ENCODE data around the gene HADHA.

The HADHA gene

DNA sequence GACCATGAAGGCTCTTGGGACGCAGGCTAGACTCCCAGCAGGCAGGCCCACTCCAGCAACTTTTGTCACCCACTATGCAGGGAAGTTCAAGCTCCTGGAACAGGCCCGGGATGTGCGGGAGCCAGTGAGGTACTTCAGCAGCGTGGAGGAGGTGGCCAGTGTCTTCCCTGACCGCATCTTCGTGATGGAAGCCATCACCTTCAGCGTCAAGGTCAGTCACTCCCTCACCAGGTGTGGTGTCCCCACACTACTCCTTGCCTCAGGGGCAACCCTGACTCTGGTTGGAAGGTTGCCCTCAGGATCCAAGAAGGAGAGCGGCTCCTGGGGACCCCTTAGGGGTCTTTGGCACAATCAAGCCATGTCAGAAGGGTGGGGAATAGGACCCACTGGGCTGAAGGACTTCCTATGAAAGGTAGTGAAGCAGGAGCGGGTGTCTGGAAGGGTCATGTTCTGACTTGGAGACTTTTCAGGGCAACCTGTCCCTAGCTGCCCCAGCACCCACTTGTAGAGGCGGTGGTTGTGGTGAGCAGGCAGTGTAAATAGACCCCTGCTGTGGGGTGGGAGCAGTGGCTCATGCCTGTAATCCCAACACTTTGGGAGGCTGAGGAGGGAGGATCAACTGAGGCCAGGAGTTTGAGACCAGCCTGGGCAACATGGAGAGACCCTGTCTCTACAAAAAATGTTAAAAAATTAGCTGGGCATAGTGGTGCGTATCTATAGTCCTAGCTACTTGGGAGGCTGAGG, 61.4 kb downstream of the HADHA start:
- TF ChIP-seq, protein P1, sequence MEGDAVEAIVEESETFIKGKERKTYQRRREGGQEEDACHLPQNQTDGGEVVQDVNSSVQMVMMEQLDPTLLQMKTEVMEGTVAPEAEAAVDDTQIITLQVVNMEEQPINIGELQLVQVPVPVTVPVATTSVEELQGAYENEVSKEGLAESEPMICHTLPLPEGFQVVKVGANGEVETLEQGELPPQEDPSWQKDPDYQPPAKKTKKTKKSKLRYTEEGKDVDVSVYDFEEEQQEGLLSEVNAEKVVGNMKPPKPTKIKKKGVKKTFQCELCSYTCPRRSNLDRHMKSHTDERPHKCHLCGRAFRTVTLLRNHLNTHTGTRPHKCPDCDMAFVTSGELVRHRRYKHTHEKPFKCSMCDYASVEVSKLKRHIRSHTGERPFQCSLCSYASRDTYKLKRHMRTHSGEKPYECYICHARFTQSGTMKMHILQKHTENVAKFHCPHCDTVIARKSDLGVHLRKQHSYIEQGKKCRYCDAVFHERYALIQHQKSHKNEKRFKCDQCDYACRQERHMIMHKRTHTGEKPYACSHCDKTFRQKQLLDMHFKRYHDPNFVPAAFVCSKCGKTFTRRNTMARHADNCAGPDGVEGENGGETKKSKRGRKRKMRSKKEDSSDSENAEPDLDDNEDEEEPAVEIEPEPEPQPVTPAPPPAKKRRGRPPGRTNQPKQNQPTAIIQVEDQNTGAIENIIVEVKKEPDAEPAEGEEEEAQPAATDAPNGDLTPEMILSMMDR (conservative IDR thresholded peaks at IDR 0.05; ENCODE audit: low read length) = no peak
- no peak for DNase-seq (ENCODE audit: low read depth)
- H3K4me3 ChIP-seq (ENCODE audit: low read length) = no peak overlapping the region

DNA sequence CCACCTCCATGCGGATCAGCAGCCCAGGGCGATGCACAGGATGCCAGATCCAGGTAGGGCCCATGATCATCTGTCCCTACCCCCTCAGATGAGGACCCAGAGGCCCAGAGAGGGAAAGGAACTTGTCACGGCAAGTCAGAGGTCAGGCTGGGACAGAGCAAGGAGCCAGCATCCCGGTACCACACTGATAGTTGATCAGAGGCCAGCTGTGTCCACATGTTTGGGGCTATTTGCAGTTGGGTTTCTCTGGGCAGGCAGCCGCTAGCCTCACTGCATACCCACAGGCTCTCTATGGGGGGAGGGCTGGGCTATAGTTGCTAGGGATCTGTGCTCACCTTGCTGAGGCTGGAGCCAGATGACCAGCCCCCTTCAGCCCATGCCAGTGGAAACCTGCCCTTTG, 62.0 kb downstream of the HADHA start:
- no peak overlapping the region for H3K4me3 ChIP-seq (ENCODE audit: low read length)
- DNase-seq (ENCODE audit: low read depth) = no peak
- TF ChIP-seq, protein P1 (conservative IDR thresholded peaks at IDR 0.05; ENCODE audit: low read length) = no peak

DNA sequence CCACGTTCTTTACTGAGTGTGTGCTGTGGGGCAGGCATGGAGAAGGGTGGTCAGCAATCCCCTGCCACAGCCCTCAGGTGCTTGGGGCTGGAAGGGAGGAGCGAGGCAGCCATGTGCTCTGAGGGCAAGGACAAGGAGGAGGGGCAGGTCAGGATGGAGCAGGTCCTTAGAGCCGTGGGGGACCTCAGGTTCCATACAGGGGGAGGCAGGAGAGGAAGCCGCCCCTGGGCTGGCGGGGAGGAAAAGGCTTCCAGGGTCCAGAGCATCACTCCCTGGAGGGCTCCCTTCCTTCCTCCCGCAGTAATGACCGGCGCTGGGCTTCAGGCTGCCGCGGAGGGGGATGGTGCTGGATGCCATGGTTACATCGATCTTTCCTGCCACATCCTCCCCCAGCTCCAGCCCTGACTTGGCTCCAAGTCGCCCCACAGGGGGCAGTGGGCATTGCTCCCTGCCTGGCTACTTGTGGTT, 65.0 kb downstream of the HADHA start:
- TF ChIP-seq, protein P1 (conservative IDR thresholded peaks at IDR 0.05; ENCODE audit: low read length) = no peak
- H3K4me3 ChIP-seq (ENCODE audit: low read length) = peak overlapping the region; percentile 51; the same call in 1 of the 2 replicates
- no peak for DNase-seq (ENCODE audit: low read depth)

DNA sequence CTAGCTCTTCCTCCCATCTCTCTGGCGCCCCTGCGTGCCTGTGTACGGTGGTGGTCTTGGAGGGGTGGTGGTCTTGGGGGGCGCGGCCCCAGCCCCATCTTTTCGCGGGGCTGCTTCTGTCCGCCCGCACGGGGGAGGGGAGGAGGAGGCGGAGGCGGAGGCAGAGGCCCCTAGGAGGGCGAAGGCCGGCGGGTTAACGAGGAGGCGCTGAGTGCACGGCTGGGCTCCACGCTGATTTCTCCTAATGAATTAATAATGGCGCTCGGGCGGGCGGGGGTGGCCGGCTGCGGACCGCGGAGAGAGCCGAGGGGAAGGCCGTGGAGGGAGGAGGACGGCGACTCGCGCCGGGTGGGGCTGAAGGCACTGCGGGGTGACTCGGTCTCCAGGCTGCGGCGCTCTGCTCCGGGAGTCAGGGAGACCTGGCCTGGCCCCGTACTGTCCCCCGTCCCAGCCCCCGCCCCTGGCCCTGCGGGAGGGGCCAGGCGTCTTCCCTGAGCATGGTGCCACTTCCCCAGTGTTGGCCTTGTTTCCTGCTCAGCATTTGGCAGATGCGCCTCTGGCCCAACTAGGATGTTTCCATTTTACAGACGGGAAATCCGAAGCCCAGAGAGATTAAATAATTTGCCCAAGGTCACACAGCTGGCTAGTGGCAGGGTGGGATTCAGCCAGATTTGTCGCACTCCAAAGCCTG, 65.5 kb downstream of the HADHA start:
- TF ChIP-seq, protein P1 (conservative IDR thresholded peaks at IDR 0.05; ENCODE audit: low read length) = no peak

DNA sequence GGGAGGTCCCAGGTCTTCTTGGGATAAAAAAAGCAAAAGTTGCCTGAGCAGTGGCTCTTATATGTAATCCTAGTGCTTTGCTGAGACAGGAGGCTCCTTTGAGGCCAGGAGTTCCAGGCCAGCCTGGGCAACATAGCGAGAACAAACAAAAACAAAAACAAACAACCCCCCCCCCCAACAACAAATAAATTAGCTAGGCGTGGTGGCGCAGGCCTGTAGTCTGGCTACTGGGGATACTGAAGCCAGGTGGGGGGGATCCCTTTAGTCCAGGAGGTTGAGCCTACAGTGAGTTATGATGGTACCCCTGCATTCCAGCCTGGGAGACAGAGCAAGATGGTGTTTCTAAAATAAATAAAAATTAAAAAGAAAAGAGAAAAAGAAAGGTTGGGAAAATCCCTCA, 66.2 kb downstream of the HADHA start:
- DNase-seq (ENCODE audit: low read depth) = no peak
- H3K4me3 ChIP-seq (ENCODE audit: low read length) = no peak overlapping the region
- TF ChIP-seq, protein P1 (conservative IDR thresholded peaks at IDR 0.05; ENCODE audit: low read length) = no peak

More for the DNA sequence above, 65.5 kb downstream of the HADHA start:
- DNase-seq (ENCODE audit: low read depth) = peak; percentile 4
- peak overlapping the region; percentile 51 for H3K4me3 ChIP-seq (ENCODE audit: low read length)

DNA sequence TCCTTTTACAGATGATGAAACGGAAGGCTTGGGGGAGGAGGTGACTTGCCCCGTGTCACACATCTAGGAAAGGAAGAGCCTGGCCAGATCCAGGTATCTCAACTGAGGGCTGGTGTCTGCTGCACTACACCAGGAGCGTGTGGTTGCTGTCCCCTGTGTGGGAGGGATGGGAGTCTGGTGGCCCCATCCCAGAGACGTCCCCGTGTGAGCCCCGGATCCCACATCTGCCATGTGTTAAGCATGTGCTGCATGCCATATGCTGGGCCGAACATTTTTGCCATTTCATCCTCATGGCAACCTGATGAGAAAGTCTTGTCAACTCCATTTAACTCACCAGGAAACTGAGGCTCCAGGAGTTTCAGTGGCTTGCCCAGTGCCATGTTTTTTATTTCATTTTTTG, 67.3 kb downstream of the HADHA start:
- no peak for DNase-seq (ENCODE audit: low read depth)
- H3K4me3 ChIP-seq (ENCODE audit: low read length) = no peak overlapping the region
- TF ChIP-seq, protein P1 (conservative IDR thresholded peaks at IDR 0.05; ENCODE audit: low read length) = no peak

DNA sequence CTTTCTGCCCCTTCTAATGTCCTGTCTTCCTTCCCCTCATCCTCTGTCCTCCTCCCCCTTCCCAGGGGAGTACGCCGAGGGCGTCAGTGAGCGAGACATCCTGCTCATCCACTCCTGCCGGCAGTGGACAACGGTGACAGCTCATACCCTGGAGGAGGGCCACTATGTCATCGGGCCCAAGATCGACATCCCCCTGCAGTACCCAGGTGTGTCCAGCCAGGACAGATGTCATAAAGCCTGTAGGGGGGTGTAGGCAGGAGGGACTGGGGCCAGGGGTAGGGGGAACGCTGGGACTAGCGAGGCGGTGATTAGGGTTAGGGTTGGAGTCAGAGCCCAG, 68.2 kb downstream of the HADHA start:
- TF ChIP-seq, protein P1 (conservative IDR thresholded peaks at IDR 0.05; ENCODE audit: low read length) = no peak
- no peak for DNase-seq (ENCODE audit: low read depth)
- H3K4me3 ChIP-seq (ENCODE audit: low read length) = no peak overlapping the region
